Neural progenitor cell (in vitro differentiated cells): Measurements from ENCODE around the gene INO80.

Experiments used
- EZH2 ChIP-seq: fragments of 200-600 bp; sonication (generic); IDR thresholded peaks from 2 replicates; pipeline ENCODE4 v1.6.1; 2017; ENCODE audit warnings: antibody characterized with exemption, mild to moderate bottlenecking, moderate library complexity
- EZH2phosphoT487 ChIP-seq: fragments of 200-600 bp; sonication (generic); IDR thresholded peaks from 2 replicates; pipeline ENCODE4 v1.6.1; 2017; ENCODE audit warnings: antibody characterized with exemption

GRCh38 chr15:41004490-41004889 lies 111.6 kb downstream of the INO80 start:
- no peak for TF ChIP-seq EZH2
- no peak for TF ChIP-seq EZH2phosphoT487
